K562 (cell line): ENCODE data around the gene ZNF17. TPM values are rescaled to one million over a fixed set of nuclear protein-coding genes. Genes with fewer than 3 reads are reported as not detected.

Source experiments
- BMI1 ChIP-seq: fragments of 150-350 bp; IDR thresholded peaks from 2 replicates; pipeline ENCODE4 v1.6.1; 2014; ENCODE audit warnings: low read length
- ESRRB ChIP-seq: fragments of 250-450 bp; sonication (Bioruptor Pico); IDR thresholded peaks from 2 replicates; pipeline ENCODE4 v1.5.0; 2020; ENCODE audit warnings: mild to moderate bottlenecking, moderate library complexity, borderline replicate concordance
- FOXM1 ChIP-seq, 2 experiments: fragments of 450-650 bp in 1 of 2; sonication (generic) in 1 of 2; formaldehyde crosslinking in 1 of 2; IDR thresholded peaks; 2 replicates each; pipeline versions ENCODE4 v1.6.1 to v1.9.0; 2017 to 2022; ENCODE audit warnings: low read depth in 2 of 2, mild to moderate bottlenecking in 2 of 2, missing genetic modification reagents in 1 of 2, moderate library complexity in 1 of 2
- GATA2 ChIP-seq: sonication (generic); formaldehyde crosslinking; IDR thresholded peaks from 2 replicates; pipeline ENCODE4 v1.4.0; 2020; ENCODE audit warnings: mild to moderate bottlenecking, missing genetic modification reagents
- JUND ChIP-seq, 2 experiments: IDR thresholded peaks; 2 replicates in 1 of 2; 3 replicates in 1 of 2; pipeline ENCODE4 v1.6.1; 2011; ENCODE audit warnings: borderline replicate concordance in 2 of 2, low read depth in 2 of 2, low read length in 2 of 2, improper control_type of control experiment in 1 of 2, missing biosample characterization in 1 of 2, missing genetic modification characterization in 1 of 2, missing genetic modification reagents in 1 of 2
- L3MBTL2 ChIP-seq: fragments of 450-650 bp; IDR thresholded peaks from 2 replicates; pipeline ENCODE4 v1.6.1; 2016; ENCODE audit warnings: mild to moderate bottlenecking, moderate library complexity
- MED1 ChIP-seq: sonication (generic); formaldehyde crosslinking; IDR thresholded peaks from 2 replicates; pipeline ENCODE4 v1.8.1; 2023; ENCODE audit warnings: missing genetic modification reagents, borderline replicate concordance
- POU5F1 ChIP-seq: fragments of 150-350 bp; IDR thresholded peaks from 2 replicates; pipeline ENCODE4 v1.6.1; 2014; ENCODE audit warnings: borderline replicate concordance, low read length, low read depth, mild to moderate bottlenecking; ENCODE audit not compliant: partially characterized antibody
- RNF2 ChIP-seq: sonication (generic); IDR thresholded peaks from 2 replicates; pipeline ENCODE4 v1.6.1; 2016
- SAP30 ChIP-seq: fragments of 200-600 bp; sonication (generic); IDR thresholded peaks from 2 replicates; pipeline ENCODE4 v1.6.1; 2012; ENCODE audit warnings: borderline replicate concordance, low read depth, mild to moderate bottlenecking, moderate library complexity, low read length, control low read depth, inconsistent platforms; ENCODE audit not compliant: insufficient read depth, poor library complexity, severe bottlenecking
- SMC3 ChIP-seq: conservative IDR thresholded peaks from 2 replicates; pipeline ENCODE4 v1.6.1; 2011; ENCODE audit warnings: low read depth, low read length, improper control_type of control experiment; ENCODE audit not compliant: insufficient read depth
- polyA plus RNA-seq, 8 experiments: library from polyadenylated mRNA; depleted of rRNA in 4 of 8; stranded (reverse) in 5 of 8; unstranded in 3 of 8; fragments of >200 nt; fragmentation: Nextera tagmentation in 2 of 8; fragmentation: Illumina TruSeq in 1 of 8; extraction: Ambion mirVana in 2 of 8; extraction: Trizol in 1 of 8; gene quantifications; 2 replicates each; pipeline versions ENCODE4 v1.2.1 to v1.2.3, GENCODE V29; 2011 to 2014; ENCODE audit warnings: inconsistent platforms in 1 of 8, missing spikeins in 1 of 8
- total RNA-seq, 7 experiments: library from RNA; depleted of rRNA in 6 of 7; stranded (reverse); fragments of >200 nt in 6 of 7; fragmentation: Illumina TruSeq in 2 of 7; extraction: Trizol in 2 of 7; gene quantifications; 2 replicates each; pipeline versions ENCODE4 v1.2.1 to v1.2.3, GENCODE V29; 2011 to 2021; ENCODE audit warnings: low replicate concordance in 1 of 7
- TF ChIP-seq, protein P1 (sequence below): sonication (generic); formaldehyde crosslinking; IDR thresholded peaks from 2 replicates; pipeline ENCODE4 v1.8.0; 2023; ENCODE audit warnings: missing genetic modification reagents, mild to moderate bottlenecking, borderline replicate concordance
- TF ChIP-seq, protein P2 (sequence below): fragments of 450-650 bp; formaldehyde crosslinking; IDR thresholded peaks from 2 replicates; pipeline ENCODE4 v1.4.0; 2020; ENCODE audit warnings: mild to moderate bottlenecking, moderate library complexity
- TF ChIP-seq, protein P3 (sequence below): sonication (generic); formaldehyde crosslinking; IDR thresholded peaks from 2 replicates; pipeline ENCODE4 v1.8.1; 2023; ENCODE audit warnings: mild to moderate bottlenecking, missing genetic modification reagents

The ZNF17 gene
- total and polyA plus RNA-seq, 9 of the 15 experiments (the other 6 are each of a cell fraction or from before 2014, with no cell fraction given): 5.3 to 8.6 (median 6.5) TPM

DNA sequence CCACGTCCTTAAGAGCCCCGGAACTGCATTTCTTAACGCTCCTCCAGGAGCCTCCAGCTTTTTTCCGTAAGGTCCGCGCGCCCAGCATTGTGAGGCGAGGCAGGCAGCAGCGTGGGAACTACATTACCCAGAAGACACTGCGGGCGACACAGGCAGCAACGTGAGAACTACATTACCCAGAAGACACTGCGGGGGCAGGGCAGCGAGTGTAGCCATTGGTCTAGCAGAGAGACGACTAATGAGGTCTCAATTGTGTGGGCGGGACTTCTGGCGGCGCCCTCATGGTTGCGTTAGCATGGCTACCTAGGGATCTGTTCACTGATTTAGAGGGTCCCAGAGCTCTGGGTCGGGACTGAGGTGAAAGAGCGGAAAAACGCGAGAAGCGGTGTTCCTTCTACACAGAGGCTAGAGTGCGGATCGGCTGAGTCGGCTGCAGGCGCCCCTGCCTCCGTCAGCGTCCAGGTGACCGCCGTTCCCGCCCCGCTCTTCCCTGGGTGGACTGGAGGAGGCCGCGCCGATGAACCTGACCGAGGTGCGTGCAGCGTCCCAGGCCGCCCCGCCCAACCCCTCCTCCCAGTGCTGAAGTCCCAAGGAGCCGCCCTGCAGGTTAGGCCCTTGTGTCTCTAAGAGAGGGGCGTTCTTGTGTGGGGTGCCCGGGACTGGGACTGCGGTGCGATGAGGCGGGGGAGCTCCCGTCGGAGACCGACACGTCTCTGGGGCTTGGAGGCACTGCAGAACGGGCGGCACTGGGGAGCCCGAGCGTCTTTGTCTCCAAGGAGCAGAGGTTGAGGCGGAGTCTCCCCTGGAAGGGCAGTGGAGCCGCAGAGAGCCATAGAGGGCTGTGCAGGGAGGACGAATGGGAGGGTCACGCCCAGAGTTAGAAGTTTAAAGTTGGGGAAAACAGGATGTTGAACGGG, 24.4 kb downstream of the ZNF17 start, which contains the start of gene ZNF749 (continued):
- TF ChIP-seq FOXM1 (IDR thresholded peaks at IDR 0.05; ENCODE audit: low read depth) (no peak), FOXM1 (CRISPR knock-in tag; IDR thresholded peaks at IDR 0.05; ENCODE audit: low read depth) (no peak), ESRRB (CRISPR knock-in tag) (no peak), MED1 (CRISPR knock-in tag) (no peak), RNF2 (peak; percentile 68), BMI1 (no peak), SMC3 (0 out of 2 replicates have a peak, but pooled peaks have one; percentile 12), JUND (IDR thresholded peaks at IDR 0.05; ENCODE audit: borderline replicate concordance, low read depth, low read length) (peak; percentile 21; the same call in 1 of the 2 replicates), JUND (tag; IDR thresholded peaks at IDR 0.05; ENCODE audit: borderline replicate concordance, low read depth, low read length) (no peak; the same call in 2 of the 3 replicates), SAP30 (peak; percentile 42), GATA2 (CRISPR knock-in tag) (no peak), POU5F1 (peak; percentile 29), L3MBTL2 (peak; percentile 86)
- TF ChIP-seq, protein P1, sequence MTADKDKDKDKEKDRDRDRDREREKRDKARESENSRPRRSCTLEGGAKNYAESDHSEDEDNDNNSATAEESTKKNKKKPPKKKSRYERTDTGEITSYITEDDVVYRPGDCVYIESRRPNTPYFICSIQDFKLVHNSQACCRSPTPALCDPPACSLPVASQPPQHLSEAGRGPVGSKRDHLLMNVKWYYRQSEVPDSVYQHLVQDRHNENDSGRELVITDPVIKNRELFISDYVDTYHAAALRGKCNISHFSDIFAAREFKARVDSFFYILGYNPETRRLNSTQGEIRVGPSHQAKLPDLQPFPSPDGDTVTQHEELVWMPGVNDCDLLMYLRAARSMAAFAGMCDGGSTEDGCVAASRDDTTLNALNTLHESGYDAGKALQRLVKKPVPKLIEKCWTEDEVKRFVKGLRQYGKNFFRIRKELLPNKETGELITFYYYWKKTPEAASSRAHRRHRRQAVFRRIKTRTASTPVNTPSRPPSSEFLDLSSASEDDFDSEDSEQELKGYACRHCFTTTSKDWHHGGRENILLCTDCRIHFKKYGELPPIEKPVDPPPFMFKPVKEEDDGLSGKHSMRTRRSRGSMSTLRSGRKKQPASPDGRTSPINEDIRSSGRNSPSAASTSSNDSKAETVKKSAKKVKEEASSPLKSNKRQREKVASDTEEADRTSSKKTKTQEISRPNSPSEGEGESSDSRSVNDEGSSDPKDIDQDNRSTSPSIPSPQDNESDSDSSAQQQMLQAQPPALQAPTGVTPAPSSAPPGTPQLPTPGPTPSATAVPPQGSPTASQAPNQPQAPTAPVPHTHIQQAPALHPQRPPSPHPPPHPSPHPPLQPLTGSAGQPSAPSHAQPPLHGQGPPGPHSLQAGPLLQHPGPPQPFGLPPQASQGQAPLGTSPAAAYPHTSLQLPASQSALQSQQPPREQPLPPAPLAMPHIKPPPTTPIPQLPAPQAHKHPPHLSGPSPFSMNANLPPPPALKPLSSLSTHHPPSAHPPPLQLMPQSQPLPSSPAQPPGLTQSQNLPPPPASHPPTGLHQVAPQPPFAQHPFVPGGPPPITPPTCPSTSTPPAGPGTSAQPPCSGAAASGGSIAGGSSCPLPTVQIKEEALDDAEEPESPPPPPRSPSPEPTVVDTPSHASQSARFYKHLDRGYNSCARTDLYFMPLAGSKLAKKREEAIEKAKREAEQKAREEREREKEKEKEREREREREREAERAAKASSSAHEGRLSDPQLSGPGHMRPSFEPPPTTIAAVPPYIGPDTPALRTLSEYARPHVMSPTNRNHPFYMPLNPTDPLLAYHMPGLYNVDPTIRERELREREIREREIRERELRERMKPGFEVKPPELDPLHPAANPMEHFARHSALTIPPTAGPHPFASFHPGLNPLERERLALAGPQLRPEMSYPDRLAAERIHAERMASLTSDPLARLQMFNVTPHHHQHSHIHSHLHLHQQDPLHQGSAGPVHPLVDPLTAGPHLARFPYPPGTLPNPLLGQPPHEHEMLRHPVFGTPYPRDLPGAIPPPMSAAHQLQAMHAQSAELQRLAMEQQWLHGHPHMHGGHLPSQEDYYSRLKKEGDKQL: no peak
- TF ChIP-seq, protein P2, sequence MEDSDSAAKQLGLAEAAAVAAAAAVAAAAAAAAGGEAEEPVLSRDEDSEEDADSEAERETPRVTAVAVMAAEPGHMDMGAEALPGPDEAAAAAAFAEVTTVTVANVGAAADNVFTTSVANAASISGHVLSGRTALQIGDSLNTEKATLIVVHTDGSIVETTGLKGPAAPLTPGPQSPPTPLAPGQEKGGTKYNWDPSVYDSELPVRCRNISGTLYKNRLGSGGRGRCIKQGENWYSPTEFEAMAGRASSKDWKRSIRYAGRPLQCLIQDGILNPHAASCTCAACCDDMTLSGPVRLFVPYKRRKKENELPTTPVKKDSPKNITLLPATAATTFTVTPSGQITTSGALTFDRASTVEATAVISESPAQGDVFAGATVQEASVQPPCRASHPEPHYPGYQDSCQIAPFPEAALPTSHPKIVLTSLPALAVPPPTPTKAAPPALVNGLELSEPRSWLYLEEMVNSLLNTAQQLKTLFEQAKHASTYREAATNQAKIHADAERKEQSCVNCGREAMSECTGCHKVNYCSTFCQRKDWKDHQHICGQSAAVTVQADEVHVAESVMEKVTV (CRISPR knock-in tag): no peak
- TF ChIP-seq, protein P3, sequence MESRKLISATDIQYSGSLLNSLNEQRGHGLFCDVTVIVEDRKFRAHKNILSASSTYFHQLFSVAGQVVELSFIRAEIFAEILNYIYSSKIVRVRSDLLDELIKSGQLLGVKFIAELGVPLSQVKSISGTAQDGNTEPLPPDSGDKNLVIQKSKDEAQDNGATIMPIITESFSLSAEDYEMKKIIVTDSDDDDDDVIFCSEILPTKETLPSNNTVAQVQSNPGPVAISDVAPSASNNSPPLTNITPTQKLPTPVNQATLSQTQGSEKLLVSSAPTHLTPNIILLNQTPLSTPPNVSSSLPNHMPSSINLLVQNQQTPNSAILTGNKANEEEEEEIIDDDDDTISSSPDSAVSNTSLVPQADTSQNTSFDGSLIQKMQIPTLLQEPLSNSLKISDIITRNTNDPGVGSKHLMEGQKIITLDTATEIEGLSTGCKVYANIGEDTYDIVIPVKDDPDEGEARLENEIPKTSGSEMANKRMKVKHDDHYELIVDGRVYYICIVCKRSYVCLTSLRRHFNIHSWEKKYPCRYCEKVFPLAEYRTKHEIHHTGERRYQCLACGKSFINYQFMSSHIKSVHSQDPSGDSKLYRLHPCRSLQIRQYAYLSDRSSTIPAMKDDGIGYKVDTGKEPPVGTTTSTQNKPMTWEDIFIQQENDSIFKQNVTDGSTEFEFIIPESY (CRISPR knock-in tag): no peak
